Transverse colon (tissue), 4 donors: ENCODE data around the gene COPS8. TPM values are rescaled to one million over a fixed set of nuclear protein-coding genes. Genes with fewer than 3 reads are reported as not detected.

Experiments used
- DNase-seq: peaks from one replicate; pipeline ENCODE4 v3.0.0-alpha.2; 2019
- H3K27ac ChIP-seq, 4 donors: fragments of 200-600 bp; sonication (generic); 2 replicates each; pipeline ENCODE4 v1.5.1; 2016 to 2018; ENCODE audit warnings: inconsistent platforms in 4 of 4
- H3K27me3 ChIP-seq: fragments of 200-600 bp; sonication (generic); 2 replicates; pipeline ENCODE4 v1.5.1; 2017; ENCODE audit warnings: inconsistent platforms
- H3K36me3 ChIP-seq, 4 donors: fragments of 200-600 bp; sonication (generic); 2 replicates each; pipeline ENCODE4 v1.5.1; 2017 to 2019; ENCODE audit warnings: inconsistent platforms in 4 of 4
- H3K4me1 ChIP-seq, 4 donors: fragments of 200-600 bp; sonication (generic); 2 replicates each; pipeline ENCODE4 v1.5.1; 2017 to 2020; ENCODE audit warnings: inconsistent platforms in 4 of 4
- H3K4me3 ChIP-seq, 4 donors: fragments of 200-600 bp; sonication (generic); 1 replicate in 1 of 4; 2 replicates in 3 of 4; pipeline versions ENCODE4 v1.5.1 to v1.6.1; 2017 to 2019; ENCODE audit warnings: inconsistent platforms in 4 of 4
- H3K9me3 ChIP-seq, 2 donors: fragments of 200-600 bp; sonication (generic); 2 replicates each; pipeline ENCODE4 v1.5.1; 2017 to 2019; ENCODE audit warnings: inconsistent platforms in 2 of 2
- CTCF ChIP-seq, 5 experiments: fragments of 200-600 bp in 3 of 5; fragments of 450-650 bp in 2 of 5; sonication (generic) in 3 of 5; IDR thresholded peaks; 1 replicate in 2 of 5; 2 replicates in 3 of 5; pipeline ENCODE4 v1.5.1; 2016 to 2017; ENCODE audit warnings: antibody characterized with exemption in 5 of 5, inconsistent platforms in 3 of 5, mild to moderate bottlenecking in 2 of 5, moderate library complexity in 1 of 5
- EP300 ChIP-seq: sonication (generic); formaldehyde crosslinking; IDR thresholded peaks from one replicate; pipeline ENCODE4 v1.6.1; 2017; ENCODE audit warnings: antibody characterized with exemption, low read depth
- POLR2A ChIP-seq: fragments of 450-650 bp; IDR thresholded peaks from one replicate; pipeline ENCODE4 v1.6.1; 2016; ENCODE audit warnings: antibody characterized with exemption, mild to moderate bottlenecking, moderate library complexity
- POLR2AphosphoS5 ChIP-seq, 3 donors: sonication (generic); formaldehyde crosslinking; IDR thresholded peaks; one replicate each; pipeline ENCODE4 v1.6.1; 2016; ENCODE audit warnings: antibody characterized with exemption in 3 of 3
- WGBS, 2 donors: methylation state at CpG; one replicate each; pipeline ENCODE4 v1.1.5; 2018; ENCODE audit warnings: low coverage in 1 of 2; 5-methylcytosine and 5-hydroxymethylcytosine counted together
- in situ Hi-C, 4 donors: fragments of 200-750 bp; cut with MboI; loops; one replicate each; pipeline versions ENCODE4 v1.15.0 to v1.15.1; 2017; ENCODE audit warnings: low sequenced_read_pairs in 3 of 4, low pct_ligation_motif_present in 1 of 4, low pct_unique_long_range_greater_than_20kb in 1 of 4
- intact Hi-C: fragments of 100-400 bp; cut with DNase I; formaldehyde crosslinking; loops from one replicate; pipeline ENCODE4 v1.15.1; 2023; ENCODE audit warnings: low total_unique reads
- total RNA-seq, 4 donors: library from RNA; depleted of rRNA; stranded (reverse); fragments of >200 nt; gene quantifications; one replicate each; pipeline ENCODE4 v1.1.0, GENCODE V29; 2016

Gene COPS8
- total RNA-seq, 4 donors from 2014 or later = 10.3 to 43.0 (median 35.4) TPM

GRCh38 chr2:237128845-237129592 lies 43.3 kb downstream of the COPS8 start:
- Histone ChIP-seq H3K4me3 (no peak overlapping the region), H3K27me3 (no peaks in the 10 kb centered on the region), H3K36me3 (no peaks in the 10 kb centered on the region), H3K27ac (peak overlapping the region in 2 of 4 donors; percentile 31 to 33), H3K4me1 (peaks cover 0 to 23% (median 18%) of the 10 kb centered on the region in 4 donors), H3K9me3 (no peaks in the 10 kb centered on the region)
- DNase-seq = no peak
- no peak for TF ChIP-seq CTCF (IDR thresholded peaks at IDR 0.05)
- no peak for TF ChIP-seq POLR2AphosphoS5 (IDR thresholded peaks at IDR 0.05)
- no peak for TF ChIP-seq EP300
- no peak for TF ChIP-seq POLR2A
- intact Hi-C loops = loop anchor here (10.0 kb wide), 2 partner anchors 346 to 446 kb away; no protein-coding TSS in a partner anchor
- in situ Hi-C loops = no loop called here
- 93 to 95% methylated on average over 4 to 10 of the region's 10 CpGs for WGBS, 2 donors

- Histone ChIP-seq H3K27me3 (no peaks in the 10 kb centered on the region), H3K4me1 (peaks cover 0 to 23% (median 18%) of the 10 kb centered on the region in 4 donors), H3K27ac (no peak overlapping the region), H3K4me3 (no peak overlapping the region), H3K36me3 (no peaks in the 10 kb centered on the region), H3K9me3 (no peaks in the 10 kb centered on the region)
- intact Hi-C loops = loop anchor here (10.0 kb wide), 2 partner anchors 345 to 445 kb away; no protein-coding TSS in a partner anchor
- no peak for DNase-seq
- TF ChIP-seq CTCF (IDR thresholded peaks at IDR 0.05) (no peak), EP300 (no peak), POLR2AphosphoS5 (IDR thresholded peaks at IDR 0.05) (no peak), POLR2A (no peak)
- 93 to 95% methylated on average over 3 to 4 of the region's 4 CpGs for WGBS, 2 donors
- in situ Hi-C loops = no loop called here
Observed at GRCh38 chr2:237129625-237130263, 44.1 kb downstream of the COPS8 start.

- no peak for TF ChIP-seq EP300
- TF ChIP-seq POLR2A = no peak
- no peak for TF ChIP-seq POLR2AphosphoS5 (IDR thresholded peaks at IDR 0.05)
- TF ChIP-seq CTCF (IDR thresholded peaks at IDR 0.05) = no peak
- no peak for DNase-seq
- H3K27me3 ChIP-seq = no peaks in the 10 kb centered on the region
- H3K4me1 ChIP-seq = peaks cover 0 to 22% (median 17%) of the 10 kb centered on the region in 4 donors
- WGBS, 2 donors = 83 to 90% methylated on average over 3 to 8 of the region's 8 CpGs
- intact Hi-C loops = no loop called here
- in situ Hi-C loops = no loop called here
- H3K9me3 ChIP-seq = no peaks in the 10 kb centered on the region
- H3K4me3 ChIP-seq = no peak overlapping the region
- H3K27ac ChIP-seq = no peak overlapping the region
- H3K36me3 ChIP-seq = no peaks in the 10 kb centered on the region
Observed at GRCh38 chr2:237130562-237131421, 45.1 kb downstream of the COPS8 start.
